DMS153 treated with DMSO at 0.1 percent for 48 hours (cell line): ENCODE results near the gene UFSP2.

ENCODE experiments used
- DNase-seq: peaks from one replicate; lab custom pipeline; 2025; ENCODE audit not compliant: unreplicated experiment; lab: John Stamatoyannopoulos, UW

Gene UFSP2

GRCh38 chr4:185425647-185426352, at the start of gene UFSP2:
TSS of gene UFSP2 (minus strand) at chr4:185425964. CDS start at chr4:185425868, 96 bp downstream.
- DNase-seq, result peak; percentile 92

- no peak for DNase-seq
Measured at GRCh38 chr4:185473247-185473646, 47.5 kb upstream of the UFSP2 start.

GRCh38 chr4:185472103-185472542, 46.4 kb upstream of the UFSP2 start:
- DNase-seq, result no peak

- DNase-seq, result peak; percentile 86
Measured at GRCh38 chr4:185471235-185472102, 45.7 kb upstream of the UFSP2 start, which contains the start of gene CCDC110. TSS of gene CCDC110 (minus strand) at chr4:185471733. CDS start at chr4:185471683, 50 bp downstream.

GRCh38 chr4:185470501-185471195, 44.9 kb upstream of the UFSP2 start:
- peak; percentile 46 for DNase-seq

- DNase-seq, result no peak
Measured at GRCh38 chr4:185469580-185470154, 43.9 kb upstream of the UFSP2 start.

GRCh38 chr4:185468999-185469398, 43.2 kb upstream of the UFSP2 start:
- no peak for DNase-seq

GRCh38 chr4:185467991-185468390, 42.2 kb upstream of the UFSP2 start:
- no peak for DNase-seq

GRCh38 chr4:185467101-185467500, 41.3 kb upstream of the UFSP2 start:
- no peak for DNase-seq

GRCh38 chr4:185465707-185466106, 39.9 kb upstream of the UFSP2 start:
- DNase-seq, result no peak

- DNase-seq, result peak; percentile 43
Measured at GRCh38 chr4:185464887-185465286, 39.1 kb upstream of the UFSP2 start.

- DNase-seq, result no peak
Measured at GRCh38 chr4:185464183-185464582, 38.4 kb upstream of the UFSP2 start.

- DNase-seq, result peak; percentile 47
Measured at GRCh38 chr4:185463541-185463940, 37.8 kb upstream of the UFSP2 start.

GRCh38 chr4:185461565-185461964, 35.8 kb upstream of the UFSP2 start:
- DNase-seq, result no peak

- no peak for DNase-seq
Measured at GRCh38 chr4:185457136-185457535, 31.4 kb upstream of the UFSP2 start.

GRCh38 chr4:185456131-185456530, 30.4 kb upstream of the UFSP2 start:
- DNase-seq, result no peak

- no peak for DNase-seq
Measured at GRCh38 chr4:185445209-185445608, 19.4 kb upstream of the UFSP2 start.

GRCh38 chr4:185441479-185441878, 15.7 kb upstream of the UFSP2 start:
- no peak for DNase-seq

GRCh38 chr4:185437809-185438208, 12.0 kb upstream of the UFSP2 start:
- DNase-seq, result no peak

- no peak for DNase-seq
Measured at GRCh38 chr4:185435466-185435865, 9.7 kb upstream of the UFSP2 start.

- DNase-seq, result no peak
Measured at GRCh38 chr4:185429660-185430059, 3.9 kb upstream of the UFSP2 start.
